Measurements from ENCODE around the gene FGFRL1. TPM values are rescaled to one million over a fixed set of nuclear protein-coding genes. Genes with fewer than 3 reads are reported as not detected.

Gene FGFRL1
- polyA plus RNA-seq, 1 donor (not counting 4 experiments of a cell fraction or from before 2014, with no cell fraction given) = 2.8 TPM

GRCh38 chr4:1060121-1060520 lies 48.7 kb downstream of the FGFRL1 start:
- Histone ChIP-seq H3K4me2 (ENCODE audit: control insufficient read depth, extremely low read depth, insufficient read depth, low read depth, low read length) (no peak overlapping the region), H3K9ac (ENCODE audit: control insufficient read depth, extremely low read depth, insufficient read depth, low read length) (no peak overlapping the region), H3K4me1 (ENCODE audit: control insufficient read depth, extremely low read depth, insufficient read depth, low read length) (peaks cover 8% of the 10 kb centered on the region), H3K9me3 (ENCODE audit: control insufficient read depth, low read depth, low read length) (no peaks in the 10 kb centered on the region), H4K20me1 (ENCODE audit: control insufficient read depth, extremely low read depth, insufficient read depth, low read length) (no peaks in the 10 kb centered on the region), H3K9me1 (ENCODE audit: control insufficient read depth, extremely low read depth, insufficient read depth, low read length) (no peaks in the 10 kb centered on the region), H3K27ac (ENCODE audit: control insufficient read depth, insufficient read depth, low read length) (no peak overlapping the region), H3K36me3 (ENCODE audit: control insufficient read depth in 2 of 2, extremely low read depth in 1 of 2, insufficient read depth in 2 of 2, low read length in 2 of 2) (no peaks in the 10 kb centered on the region), H3K27me3 (ENCODE audit: control insufficient read depth, extremely low read depth, insufficient read depth, low read length) (peaks cover 63% of the 10 kb centered on the region), H3K79me2 (ENCODE audit: control insufficient read depth, insufficient read depth, low read length) (no peaks in the 10 kb centered on the region), H2AFZ (ENCODE audit: control insufficient read depth, low read length) (no peak overlapping the region), H3K4me3 (ENCODE audit: control insufficient read depth in 2 of 3, extremely low read depth in 1 of 3, insufficient read depth in 2 of 3, low read depth in 1 of 3, low read length in 3 of 3) (no peak overlapping the region)
- FAIRE-seq (no peak), DNase-seq (ENCODE audit: low read depth, low spot score) (no peak)
- TF ChIP-seq, protein P1, sequence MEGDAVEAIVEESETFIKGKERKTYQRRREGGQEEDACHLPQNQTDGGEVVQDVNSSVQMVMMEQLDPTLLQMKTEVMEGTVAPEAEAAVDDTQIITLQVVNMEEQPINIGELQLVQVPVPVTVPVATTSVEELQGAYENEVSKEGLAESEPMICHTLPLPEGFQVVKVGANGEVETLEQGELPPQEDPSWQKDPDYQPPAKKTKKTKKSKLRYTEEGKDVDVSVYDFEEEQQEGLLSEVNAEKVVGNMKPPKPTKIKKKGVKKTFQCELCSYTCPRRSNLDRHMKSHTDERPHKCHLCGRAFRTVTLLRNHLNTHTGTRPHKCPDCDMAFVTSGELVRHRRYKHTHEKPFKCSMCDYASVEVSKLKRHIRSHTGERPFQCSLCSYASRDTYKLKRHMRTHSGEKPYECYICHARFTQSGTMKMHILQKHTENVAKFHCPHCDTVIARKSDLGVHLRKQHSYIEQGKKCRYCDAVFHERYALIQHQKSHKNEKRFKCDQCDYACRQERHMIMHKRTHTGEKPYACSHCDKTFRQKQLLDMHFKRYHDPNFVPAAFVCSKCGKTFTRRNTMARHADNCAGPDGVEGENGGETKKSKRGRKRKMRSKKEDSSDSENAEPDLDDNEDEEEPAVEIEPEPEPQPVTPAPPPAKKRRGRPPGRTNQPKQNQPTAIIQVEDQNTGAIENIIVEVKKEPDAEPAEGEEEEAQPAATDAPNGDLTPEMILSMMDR (optimal IDR thresholded peaks at IDR 0.05 in 1 of 3, IDR thresholded peaks at IDR 0.05 in 1 of 3, conservative IDR thresholded peaks at IDR 0.05 in 1 of 3; ENCODE audit: extremely low read depth in 1 of 3, insufficient read depth in 2 of 3, low read length in 3 of 3) = no peak
- TF ChIP-seq EZH2 (IDR thresholded peaks at IDR 0.05; ENCODE audit: low read length) = no peak
- dilution Hi-C loops (cut with MboI; ENCODE audit: extremely low pct_ligation_motif_present, low sequenced_read_pairs) = no loop called here

DNA sequence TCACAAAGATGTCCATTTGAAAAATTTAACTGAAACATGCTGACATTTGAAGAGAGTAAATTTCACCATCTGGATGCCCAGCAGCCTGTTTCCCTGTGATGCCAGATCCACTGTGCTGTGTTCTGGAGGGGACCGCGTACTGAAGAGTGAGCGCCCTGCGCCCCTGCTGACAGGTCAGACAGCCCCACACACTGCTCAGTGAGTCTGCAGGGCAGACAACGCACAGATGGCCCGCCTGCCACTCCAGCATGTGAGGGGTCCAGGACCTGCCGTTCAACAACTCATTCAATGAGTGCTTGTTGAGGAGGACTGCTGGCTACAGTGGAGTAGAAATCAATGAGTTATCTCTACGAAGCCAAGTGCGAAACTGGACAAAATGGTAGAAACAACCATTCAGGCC lies 49.2 kb downstream of the FGFRL1 start:
- Histone ChIP-seq H2AFZ (ENCODE audit: control insufficient read depth, low read length) (no peak overlapping the region), H3K9ac (ENCODE audit: control insufficient read depth, extremely low read depth, insufficient read depth, low read length) (no peak overlapping the region), H3K9me1 (ENCODE audit: control insufficient read depth, extremely low read depth, insufficient read depth, low read length) (no peaks in the 10 kb centered on the region), H3K79me2 (ENCODE audit: control insufficient read depth, insufficient read depth, low read length) (no peaks in the 10 kb centered on the region), H3K9me3 (ENCODE audit: control insufficient read depth, low read depth, low read length) (no peaks in the 10 kb centered on the region), H3K27me3 (ENCODE audit: control insufficient read depth, extremely low read depth, insufficient read depth, low read length) (peaks cover 58% of the 10 kb centered on the region), H3K27ac (ENCODE audit: control insufficient read depth, insufficient read depth, low read length) (no peak overlapping the region), H4K20me1 (ENCODE audit: control insufficient read depth, extremely low read depth, insufficient read depth, low read length) (no peaks in the 10 kb centered on the region), H3K4me2 (ENCODE audit: control insufficient read depth, extremely low read depth, insufficient read depth, low read depth, low read length) (no peak overlapping the region), H3K4me1 (ENCODE audit: control insufficient read depth, extremely low read depth, insufficient read depth, low read length) (peaks cover 4% of the 10 kb centered on the region), H3K36me3 (ENCODE audit: control insufficient read depth in 2 of 2, extremely low read depth in 1 of 2, insufficient read depth in 2 of 2, low read length in 2 of 2) (no peaks in the 10 kb centered on the region), H3K4me3 (ENCODE audit: control insufficient read depth in 2 of 3, extremely low read depth in 1 of 3, insufficient read depth in 2 of 3, low read depth in 1 of 3, low read length in 3 of 3) (no peak overlapping the region)
- TF ChIP-seq EZH2 (IDR thresholded peaks at IDR 0.05; ENCODE audit: low read length) = no peak
- TF ChIP-seq, protein P1 (optimal IDR thresholded peaks at IDR 0.05 in 1 of 3, IDR thresholded peaks at IDR 0.05 in 1 of 3, conservative IDR thresholded peaks at IDR 0.05 in 1 of 3; ENCODE audit: extremely low read depth in 1 of 3, insufficient read depth in 2 of 3, low read length in 3 of 3) = no peak
- FAIRE-seq = no peak
- DNase-seq (ENCODE audit: low read depth, low spot score) = no peak
- dilution Hi-C loops (cut with MboI; ENCODE audit: extremely low pct_ligation_motif_present, low sequenced_read_pairs) = no loop called here

Data from keratinocyte (primary cell).